Esophagus muscularis mucosa (tissue), 4 donors: Measurements from ENCODE around the gene TMC5. TPM values are rescaled to one million over a fixed set of nuclear protein-coding genes. Genes with fewer than 3 reads are reported as not detected.

ENCODE experiments used
- DNase-seq: peaks from one replicate; pipeline ENCODE4 v3.0.0-alpha.2; 2017; ENCODE audit errors: extremely low spot score
- H3K27ac ChIP-seq, 4 donors: fragments of 200-600 bp; sonication (generic); replicated peaks in 1 of 4; 1 replicate in 3 of 4; 2 replicates in 1 of 4; pipeline ENCODE4 v1.5.1; 2016 to 2019; ENCODE audit warnings: mild to moderate bottlenecking in 1 of 4
- H3K27me3 ChIP-seq, 4 donors: fragments of 200-600 bp; sonication (generic); one replicate each; pipeline versions ENCODE4 v1.5.1 to v1.6.0; 2016 to 2019
- H3K36me3 ChIP-seq, 4 donors: fragments of 200-600 bp; sonication (generic); one replicate each; pipeline ENCODE4 v1.5.1; 2016 to 2019
- H3K4me1 ChIP-seq, 4 donors: fragments of 200-600 bp; sonication (generic); one replicate each; pipeline ENCODE4 v1.5.1; 2016 to 2019
- H3K4me3 ChIP-seq, 4 donors: fragments of 200-600 bp; sonication (generic); 1 replicate in 2 of 4; 2 replicates in 2 of 4; pipeline ENCODE4 v1.5.1; 2016 to 2019; ENCODE audit warnings: mild to moderate bottlenecking in 4 of 4, moderate library complexity in 1 of 4
- H3K9me3 ChIP-seq, 4 donors: fragments of 200-600 bp; sonication (generic); 1 replicate in 3 of 4; 2 replicates in 1 of 4; pipeline ENCODE4 v1.5.1; 2016 to 2019
- EP300 ChIP-seq: sonication (generic); formaldehyde crosslinking; IDR thresholded peaks from one replicate; pipeline ENCODE4 v1.6.1; 2017; ENCODE audit warnings: antibody characterized with exemption
- POLR2A ChIP-seq: fragments of 450-650 bp; IDR thresholded peaks from one replicate; pipeline ENCODE4 v1.6.1; 2017; ENCODE audit warnings: antibody characterized with exemption, moderate library complexity, mild to moderate bottlenecking, low read depth
- POLR2AphosphoS5 ChIP-seq, 2 donors: sonication (generic); formaldehyde crosslinking; IDR thresholded peaks; one replicate each; pipeline ENCODE4 v1.6.1; 2017; ENCODE audit warnings: antibody characterized with exemption in 2 of 2
- WGBS: methylation state at CpG from one replicate; pipeline ENCODE4 v1.1.5; 2018; 5-methylcytosine and 5-hydroxymethylcytosine counted together
- intact Hi-C: fragments of 100-400 bp; cut with DNase I; formaldehyde crosslinking; loops from one replicate; pipeline ENCODE4 v1.15.1; 2023
- total RNA-seq, 4 donors: library from RNA; depleted of rRNA; stranded (reverse); fragments of >200 nt; gene quantifications; one replicate each; pipeline versions ENCODE4 v1.1.0 to v1.2.1, GENCODE V29; 2016
- TF ChIP-seq, protein P1 (sequence below), 3 experiments: fragments of 200-600 bp in 2 of 3; fragments of 450-650 bp in 1 of 3; sonication (generic) in 2 of 3; IDR thresholded peaks; one replicate each; pipeline ENCODE4 v1.5.1; 2017 to 2019; ENCODE audit warnings: antibody characterized with exemption in 3 of 3, mild to moderate bottlenecking in 2 of 3, moderate library complexity in 1 of 3

TMC5 gene
- total RNA-seq, 4 donors from 2014 or later = under 0.01 to 0.42 (median 0.12) TPM

DNA sequence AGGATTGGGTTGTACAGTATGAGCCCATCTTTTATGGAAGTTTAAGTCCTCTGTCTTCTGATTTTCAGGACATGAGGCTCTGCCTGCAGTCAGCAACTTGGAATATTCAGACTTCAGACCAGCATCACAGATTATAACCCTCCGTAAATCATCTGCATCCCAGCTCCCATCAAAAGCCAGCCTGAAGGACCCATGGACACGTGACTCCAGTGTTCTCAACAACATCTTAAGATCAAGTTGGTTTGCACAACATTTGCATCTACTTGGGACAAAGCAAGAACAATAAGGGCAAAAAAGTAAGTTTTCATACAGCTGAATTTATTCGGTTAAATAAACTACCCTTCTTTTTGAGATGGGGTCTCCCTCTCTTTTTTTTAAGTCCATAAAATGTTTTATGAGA is 12.7 kb downstream of the TMC5 start:
- DNase-seq = no peak
- no peaks in the 10 kb centered on the region for H3K9me3 ChIP-seq
- H3K27ac ChIP-seq = no peak overlapping the region
- no peak overlapping the region for H3K4me3 ChIP-seq
- H3K36me3 ChIP-seq = no peaks in the 10 kb centered on the region
- TF ChIP-seq, protein P1, sequence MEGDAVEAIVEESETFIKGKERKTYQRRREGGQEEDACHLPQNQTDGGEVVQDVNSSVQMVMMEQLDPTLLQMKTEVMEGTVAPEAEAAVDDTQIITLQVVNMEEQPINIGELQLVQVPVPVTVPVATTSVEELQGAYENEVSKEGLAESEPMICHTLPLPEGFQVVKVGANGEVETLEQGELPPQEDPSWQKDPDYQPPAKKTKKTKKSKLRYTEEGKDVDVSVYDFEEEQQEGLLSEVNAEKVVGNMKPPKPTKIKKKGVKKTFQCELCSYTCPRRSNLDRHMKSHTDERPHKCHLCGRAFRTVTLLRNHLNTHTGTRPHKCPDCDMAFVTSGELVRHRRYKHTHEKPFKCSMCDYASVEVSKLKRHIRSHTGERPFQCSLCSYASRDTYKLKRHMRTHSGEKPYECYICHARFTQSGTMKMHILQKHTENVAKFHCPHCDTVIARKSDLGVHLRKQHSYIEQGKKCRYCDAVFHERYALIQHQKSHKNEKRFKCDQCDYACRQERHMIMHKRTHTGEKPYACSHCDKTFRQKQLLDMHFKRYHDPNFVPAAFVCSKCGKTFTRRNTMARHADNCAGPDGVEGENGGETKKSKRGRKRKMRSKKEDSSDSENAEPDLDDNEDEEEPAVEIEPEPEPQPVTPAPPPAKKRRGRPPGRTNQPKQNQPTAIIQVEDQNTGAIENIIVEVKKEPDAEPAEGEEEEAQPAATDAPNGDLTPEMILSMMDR (IDR thresholded peaks at IDR 0.05) = no peak
- H3K27me3 ChIP-seq = peaks cover 0 to 4% (median 0%) of the 10 kb centered on the region in 4 donors
- intact Hi-C loops = no loop called here
- no peaks in the 10 kb centered on the region for H3K4me1 ChIP-seq
- WGBS = 91% methylated on average over 3 of the region's 3 CpGs

DNA sequence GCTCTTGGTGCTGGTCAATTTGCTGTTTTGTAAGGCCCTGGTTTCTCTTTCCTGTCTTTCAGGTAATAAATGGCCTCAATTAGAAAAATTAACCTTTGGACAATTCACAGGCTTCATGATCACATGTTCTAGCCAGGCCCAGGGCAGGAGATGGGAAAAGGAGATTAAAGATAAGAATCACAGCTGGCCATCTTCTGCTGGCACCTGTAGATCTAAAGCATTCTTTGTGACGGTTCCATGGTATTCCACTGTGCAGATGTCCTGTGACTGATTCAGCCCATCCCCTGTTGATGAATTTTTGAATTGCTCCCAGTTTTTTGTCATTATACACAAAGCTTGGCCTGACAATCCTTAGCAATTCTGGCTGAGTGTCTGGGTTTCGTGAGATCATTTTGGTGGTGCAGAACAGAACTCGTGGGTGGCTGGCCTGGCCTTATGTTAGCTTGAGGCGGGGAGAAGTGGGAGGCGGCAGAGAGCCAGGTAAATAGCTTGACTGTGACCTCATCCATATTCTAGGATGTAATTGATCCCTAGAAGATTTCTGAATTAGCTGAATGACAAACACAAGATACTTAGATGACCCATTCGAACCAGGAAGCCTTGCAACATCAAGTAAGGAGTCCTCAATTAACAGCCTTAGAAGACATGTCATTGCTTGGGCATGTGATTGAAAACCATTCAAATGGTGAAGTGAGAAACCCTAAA is 14.1 kb downstream of the TMC5 start:
- no peaks in the 10 kb centered on the region for H3K9me3 ChIP-seq
- intact Hi-C loops = no loop called here
- H3K27ac ChIP-seq = no peak overlapping the region
- no peaks in the 10 kb centered on the region for H3K36me3 ChIP-seq
- no peaks in the 10 kb centered on the region for H3K4me1 ChIP-seq
- H3K4me3 ChIP-seq = no peak overlapping the region
- TF ChIP-seq, protein P1 (IDR thresholded peaks at IDR 0.05) = no peak
- no peak for TF ChIP-seq EP300
- no peak for TF ChIP-seq POLR2AphosphoS5 (IDR thresholded peaks at IDR 0.05)
- no peak for TF ChIP-seq POLR2A
- 71% methylated on average over 6 of the region's 6 CpGs for WGBS
- no peak for DNase-seq
- peaks cover 0 to 4% (median 0%) of the 10 kb centered on the region in 4 donors for H3K27me3 ChIP-seq

DNA sequence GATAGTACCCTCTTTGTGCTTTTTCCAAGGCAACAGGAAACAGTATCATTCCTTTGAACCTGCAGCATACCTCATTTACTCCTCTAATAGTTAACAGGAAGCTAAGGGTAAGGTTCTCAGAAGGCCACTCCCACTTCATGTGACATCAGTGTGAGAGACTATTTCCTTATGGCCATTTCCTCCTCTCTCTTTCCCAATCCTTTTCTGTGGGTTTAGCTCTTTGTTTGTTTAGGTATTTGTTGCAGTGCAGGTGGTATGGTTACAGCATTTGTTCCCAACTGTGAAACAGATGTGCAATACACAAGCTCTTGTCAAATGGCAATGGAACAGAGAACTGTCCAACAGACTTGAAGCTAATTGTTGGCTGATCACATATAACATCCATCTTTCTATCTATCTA is 14.7 kb downstream of the TMC5 start:
- no peak for DNase-seq
- H3K4me3 ChIP-seq = no peak overlapping the region
- TF ChIP-seq EP300 = no peak
- TF ChIP-seq POLR2A = no peak
- TF ChIP-seq POLR2AphosphoS5 (IDR thresholded peaks at IDR 0.05) = no peak
- TF ChIP-seq, protein P1 (IDR thresholded peaks at IDR 0.05) = no peak

DNA sequence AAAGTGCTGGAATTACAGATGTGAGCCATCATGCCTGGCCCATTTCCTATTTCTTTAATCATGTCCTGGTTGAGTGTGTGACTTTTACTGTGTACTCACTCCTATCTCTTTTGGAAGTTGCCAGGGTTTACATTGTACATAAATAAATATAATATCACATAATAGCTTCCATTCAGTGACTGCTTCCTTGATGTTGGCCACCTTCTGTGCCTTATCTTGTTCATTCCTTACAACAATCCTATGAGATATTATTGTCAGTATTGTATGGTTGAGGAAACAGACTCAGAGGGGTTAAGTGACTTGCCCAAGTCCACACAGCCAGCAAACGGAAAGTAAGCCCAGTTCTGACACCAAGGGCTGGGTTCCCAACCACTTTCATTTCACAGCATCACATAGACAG is 16.9 kb downstream of the TMC5 start:
- WGBS = 65% methylated on average over 1 of the region's 1 CpG
- H3K4me3 ChIP-seq = no peak overlapping the region
- no peak for DNase-seq
- intact Hi-C loops = no loop called here
- H3K9me3 ChIP-seq = no peaks in the 10 kb centered on the region
- TF ChIP-seq POLR2AphosphoS5 (IDR thresholded peaks at IDR 0.05) (no peak), POLR2A (no peak), EP300 (no peak)
- TF ChIP-seq, protein P1 (IDR thresholded peaks at IDR 0.05) = no peak
- H3K27ac ChIP-seq = no peak overlapping the region
- H3K27me3 ChIP-seq = peaks cover 0 to under 1% (median 0%) of the 10 kb centered on the region in 4 donors
- no peaks in the 10 kb centered on the region for H3K4me1 ChIP-seq
- no peaks in the 10 kb centered on the region for H3K36me3 ChIP-seq

More for the DNA sequence above, 14.7 kb downstream of the TMC5 start:
- no peak overlapping the region for H3K27ac ChIP-seq
- H3K27me3 ChIP-seq = peaks cover 0 to 4% (median 0%) of the 10 kb centered on the region in 4 donors
- intact Hi-C loops = no loop called here
- no peaks in the 10 kb centered on the region for H3K4me1 ChIP-seq
- no peaks in the 10 kb centered on the region for H3K9me3 ChIP-seq
- no peaks in the 10 kb centered on the region for H3K36me3 ChIP-seq

DNA sequence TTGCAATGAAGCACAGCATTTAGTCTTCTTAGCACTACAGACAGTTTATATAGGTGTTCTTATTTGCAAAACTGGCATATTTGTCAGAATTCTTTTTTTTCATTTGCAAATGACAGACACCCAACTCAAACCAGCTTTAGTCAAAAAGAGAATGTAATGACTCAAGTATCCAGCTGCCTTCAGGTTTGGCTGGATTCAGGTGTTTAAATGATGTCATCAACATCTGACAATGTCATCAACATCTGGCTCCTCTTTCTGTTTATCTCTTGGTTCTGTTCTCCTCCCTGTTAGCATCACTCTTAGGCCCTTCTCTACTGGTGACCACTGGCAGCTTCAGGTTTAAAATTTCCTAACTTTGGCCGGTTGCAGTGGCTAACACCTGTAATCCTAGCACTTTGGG is 18.9 kb downstream of the TMC5 start:
- Histone ChIP-seq H3K9me3 (no peaks in the 10 kb centered on the region), H3K27me3 (no peaks in the 10 kb centered on the region), H3K4me3 (no peak overlapping the region), H3K36me3 (no peaks in the 10 kb centered on the region), H3K27ac (no peak overlapping the region), H3K4me1 (no peaks in the 10 kb centered on the region)
- WGBS = 94% methylated on average over 1 of the region's 1 CpG
- DNase-seq = no peak
- intact Hi-C loops = no loop called here
- TF ChIP-seq, protein P1 (IDR thresholded peaks at IDR 0.05) = no peak
- no peak for TF ChIP-seq EP300
- TF ChIP-seq POLR2AphosphoS5 (IDR thresholded peaks at IDR 0.05) = no peak
- no peak for TF ChIP-seq POLR2A
